Stimulated activated CD4-positive, alpha-beta T cell treated with anti-CD3 and anti-CD28 coated beads, Interleukin-12 subunit alpha, Interleukin-12 subunit beta, amount 100 ng/mL, for 24 hours (primary cell): ENCODE measurements around the gene PCSK6.
"Not testable (repeated sequence)": the region's sequence is repeated elsewhere in the genome, so short reads cannot be mapped to it uniquely, and the experiment has no call there.

Experiments used
- DNase-seq, 2 experiments: peaks; one replicate each; pipeline ENCODE4 v3.0.0-alpha.2; 2020; ENCODE audit warnings: low read depth in 2 of 2

PCSK6 gene

DNA sequence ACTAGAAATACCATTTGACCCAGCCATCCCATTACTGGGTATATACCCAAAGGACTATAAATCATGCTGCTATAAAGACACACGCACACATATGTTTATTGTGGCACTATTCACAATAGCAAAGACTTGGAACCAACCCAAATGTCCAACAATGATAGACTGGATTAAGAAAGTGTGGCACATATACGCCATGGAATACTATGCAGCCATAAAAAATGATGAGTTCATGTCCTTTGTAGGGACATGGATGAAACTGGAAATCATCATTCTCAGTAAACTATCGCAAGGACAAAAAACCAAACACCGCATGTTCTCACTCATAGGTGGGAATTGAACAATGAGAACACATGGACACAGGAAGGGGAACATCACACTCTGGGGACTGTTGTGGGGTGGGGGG is 86.6 kb downstream of the PCSK6 start:
- not testable (repeated sequence) for DNase-seq

DNA sequence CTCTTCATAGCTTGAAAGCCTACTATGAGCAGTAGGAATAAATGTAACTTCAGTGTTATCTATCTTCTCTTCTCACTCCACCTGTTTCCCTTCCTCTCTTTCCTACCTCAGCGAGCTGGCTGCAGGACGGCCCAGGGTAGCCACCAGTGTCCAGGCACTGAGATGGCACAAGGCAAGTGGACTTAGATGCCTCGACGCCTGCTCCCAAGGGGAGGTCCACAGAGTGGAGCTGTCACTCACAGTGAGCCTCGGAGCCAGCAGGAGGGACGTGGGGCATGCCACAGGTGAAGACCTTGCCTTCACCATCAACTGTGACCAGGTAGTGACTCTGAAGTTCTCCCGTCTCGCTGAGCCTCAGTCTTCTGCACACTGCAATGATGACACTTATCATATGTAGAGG is 88.2 kb downstream of the PCSK6 start:
- DNase-seq = no peak

DNA sequence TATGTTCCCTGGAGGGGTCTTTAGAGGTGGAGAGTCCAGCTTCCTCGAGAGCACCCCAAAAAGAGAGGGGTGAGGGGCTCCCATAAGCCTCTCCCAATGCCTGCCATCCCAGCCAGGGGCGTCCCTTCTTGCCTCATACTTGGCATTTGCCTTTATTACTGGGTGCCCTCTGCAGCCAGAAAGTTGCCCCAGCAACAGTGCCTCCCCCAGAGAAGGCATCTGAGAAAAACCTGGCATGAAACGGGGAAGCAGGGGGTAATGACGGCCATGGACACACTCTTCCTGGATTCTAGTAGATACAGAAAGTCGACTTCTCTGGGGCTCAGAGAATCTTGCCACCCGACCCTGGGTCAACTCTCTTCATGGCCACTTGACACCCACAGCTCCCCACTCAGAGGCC is 90.1 kb downstream of the PCSK6 start:
- no peak for DNase-seq

DNA sequence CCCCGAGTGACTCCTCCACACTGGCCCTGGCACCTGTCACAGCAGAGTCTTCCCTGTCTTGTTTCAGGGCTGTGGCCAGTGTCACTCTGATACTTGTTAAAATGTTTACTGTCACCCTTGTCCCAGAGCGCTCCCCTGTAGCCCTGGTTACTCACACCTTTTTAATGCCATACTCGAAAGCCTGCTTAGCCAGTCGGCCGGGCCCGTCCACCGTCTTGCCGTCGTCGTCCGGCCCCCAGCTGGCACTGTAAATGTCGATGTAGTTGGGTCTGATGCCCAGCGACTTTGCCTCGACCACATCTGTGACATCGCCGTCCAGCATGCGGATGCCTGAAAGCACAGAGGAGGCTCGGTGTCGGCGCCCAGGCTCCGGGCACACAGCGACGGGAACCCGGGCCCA is 91.3 kb downstream of the PCSK6 start:
- DNase-seq = no peak

DNA sequence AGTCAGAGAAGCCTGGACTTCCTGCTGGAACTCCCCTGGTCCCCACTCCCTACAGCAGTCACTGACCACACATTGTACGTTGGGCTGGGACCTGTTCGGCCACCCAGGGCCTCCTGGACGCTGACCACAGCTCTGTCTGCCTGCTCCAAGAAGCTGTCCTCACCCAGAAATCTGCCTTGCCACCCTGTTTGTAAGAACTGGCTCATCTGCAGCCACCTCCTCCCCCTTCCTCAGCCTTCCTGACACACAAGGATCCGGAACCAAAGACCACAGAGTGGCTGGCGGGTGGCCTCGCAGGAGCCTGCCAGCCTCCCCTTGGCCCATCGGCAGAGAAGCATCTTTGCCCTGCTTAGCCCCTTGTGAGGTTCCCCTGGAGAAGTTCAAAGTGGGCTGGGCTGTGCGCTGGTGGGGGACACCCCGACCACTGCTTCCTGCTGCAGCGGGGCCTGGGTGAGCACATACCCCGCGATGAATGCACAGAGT is 91.9 kb downstream of the PCSK6 start:
- no peak for DNase-seq

DNA sequence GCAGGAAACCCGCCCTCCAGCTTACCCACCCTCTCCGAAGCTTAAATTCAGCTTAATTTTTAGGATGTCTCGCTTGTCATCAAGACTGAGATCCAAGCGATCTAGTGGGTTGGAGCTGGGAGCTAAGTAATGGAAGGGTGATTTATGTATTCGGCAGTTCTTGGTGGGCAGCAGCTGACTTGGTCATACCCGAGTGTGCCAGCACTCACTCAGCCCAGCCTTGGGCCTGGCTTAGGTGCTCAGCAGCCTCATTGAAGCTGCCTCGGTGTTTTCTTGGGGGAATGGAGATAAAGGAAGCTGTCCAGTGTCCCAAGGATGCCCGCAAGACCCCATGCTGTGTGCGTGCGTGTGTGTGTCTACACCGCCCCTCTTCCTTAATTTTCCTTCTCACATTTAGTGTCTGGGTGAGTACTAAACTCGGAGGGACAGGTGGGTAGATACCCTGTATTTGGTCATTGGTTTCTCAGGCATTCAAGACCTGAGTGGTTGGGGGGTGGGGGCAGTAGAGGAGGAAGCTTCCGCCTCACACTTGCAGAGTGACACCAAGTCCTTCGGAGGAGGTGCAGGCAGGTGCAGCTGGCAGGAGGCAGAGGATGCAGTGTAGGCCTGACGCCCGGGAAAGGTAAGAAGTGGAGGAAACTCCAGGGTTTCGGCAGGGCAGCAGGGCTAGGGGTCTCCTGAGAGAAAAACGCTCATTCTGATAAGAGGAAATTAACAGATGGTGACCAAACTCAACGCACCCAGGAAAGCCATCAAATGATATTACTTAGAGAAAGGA is 92.8 kb downstream of the PCSK6 start:
- no peak for DNase-seq

DNA sequence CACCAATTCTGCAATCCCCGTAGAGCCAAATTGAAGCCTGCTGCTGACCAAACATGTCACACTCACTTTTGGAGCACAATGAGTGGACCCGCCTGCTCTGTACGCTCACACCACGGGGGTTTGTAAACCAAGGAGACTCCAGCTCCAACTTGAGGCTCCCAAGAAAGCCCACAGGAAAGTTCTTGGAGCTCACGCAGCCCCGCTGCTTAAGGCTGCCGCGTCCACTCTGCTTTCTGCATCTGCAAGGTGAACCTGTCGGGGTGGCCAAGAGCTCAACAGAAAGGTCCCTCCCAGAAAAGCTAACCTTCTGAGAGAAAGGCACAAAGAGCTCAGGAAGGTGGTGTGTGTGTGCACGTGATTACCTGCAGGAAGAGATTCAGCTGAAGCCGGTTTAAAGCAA is 94.9 kb downstream of the PCSK6 start:
- no peak for DNase-seq

DNA sequence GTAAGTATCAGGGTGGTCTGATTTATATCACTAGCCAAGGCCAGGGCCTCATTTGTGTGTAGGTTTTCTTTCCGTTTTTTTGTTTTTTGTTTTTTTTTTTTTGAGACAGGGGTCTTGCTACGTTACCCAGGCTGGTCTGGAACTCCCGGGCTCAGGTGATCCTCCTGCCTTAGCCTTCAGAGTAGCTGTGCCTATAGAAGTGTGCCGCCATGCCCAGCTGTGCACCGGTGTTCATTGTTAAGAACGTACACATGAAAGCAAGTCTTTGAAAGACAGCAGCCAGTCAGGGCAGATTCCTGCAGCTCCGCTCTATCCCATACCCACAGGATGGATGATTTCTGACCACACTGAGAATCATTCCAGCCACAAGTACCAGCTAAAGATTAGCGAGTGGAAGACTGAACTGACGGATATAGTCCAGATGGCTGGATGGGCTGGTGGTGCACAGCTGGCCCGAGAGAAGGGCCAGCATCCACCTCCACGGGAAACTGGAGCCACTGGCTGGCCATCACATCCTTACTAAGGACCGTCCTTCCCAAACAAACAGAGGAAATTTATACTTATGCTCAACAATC is 95.4 kb downstream of the PCSK6 start:
- no peak for DNase-seq

DNA sequence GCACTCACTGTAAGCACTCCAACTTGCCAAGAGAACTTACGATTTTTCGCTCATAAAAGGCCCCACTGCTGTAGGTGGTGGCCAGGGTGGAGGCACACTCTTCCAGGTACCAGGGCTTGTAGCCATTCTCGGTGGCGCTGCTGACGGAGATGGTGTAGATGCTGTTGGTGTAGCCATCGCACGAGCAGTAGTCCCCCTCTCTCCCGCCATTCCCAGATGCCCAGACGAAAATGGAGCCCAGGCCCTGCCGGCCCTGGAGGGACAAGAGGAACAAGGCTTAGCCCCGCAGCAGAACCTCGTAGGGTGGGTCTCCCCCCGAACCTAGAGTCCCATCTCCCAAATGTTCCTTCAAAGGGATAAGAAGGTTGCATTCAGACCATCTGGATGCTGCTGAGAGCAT is 96.3 kb downstream of the PCSK6 start:
- DNase-seq = no peak

DNA sequence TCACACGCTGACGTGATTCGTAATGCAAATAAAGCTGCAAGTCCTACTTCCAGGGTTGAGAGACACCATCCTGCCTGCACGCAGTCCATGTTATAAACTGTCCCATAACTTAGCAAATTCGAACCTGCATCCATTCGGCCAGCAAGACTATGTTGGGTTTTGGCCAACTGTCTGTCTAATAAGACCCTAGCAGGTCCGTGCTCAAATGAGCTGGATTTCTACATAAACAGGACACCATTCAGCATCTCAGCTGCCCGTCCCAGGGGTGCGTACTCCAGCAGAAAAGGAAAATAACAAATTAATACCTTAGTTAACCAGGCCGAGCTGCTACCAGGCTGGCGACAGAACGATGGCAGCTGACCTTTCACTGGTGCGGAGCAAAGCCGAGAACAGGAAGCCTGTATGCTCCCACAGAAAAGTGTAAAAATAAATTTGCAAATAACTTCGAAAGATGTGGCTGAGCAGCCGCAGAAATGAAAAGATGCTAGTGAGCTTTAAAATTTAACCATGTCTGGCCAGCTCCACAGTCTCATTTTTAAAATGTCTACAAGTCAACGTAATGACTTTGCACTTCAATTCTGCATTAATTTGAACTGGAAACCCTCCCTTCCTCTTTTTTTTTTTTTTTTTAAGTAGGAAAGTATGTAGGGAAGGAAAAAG is 97.4 kb downstream of the PCSK6 start:
- DNase-seq = no peak

DNA sequence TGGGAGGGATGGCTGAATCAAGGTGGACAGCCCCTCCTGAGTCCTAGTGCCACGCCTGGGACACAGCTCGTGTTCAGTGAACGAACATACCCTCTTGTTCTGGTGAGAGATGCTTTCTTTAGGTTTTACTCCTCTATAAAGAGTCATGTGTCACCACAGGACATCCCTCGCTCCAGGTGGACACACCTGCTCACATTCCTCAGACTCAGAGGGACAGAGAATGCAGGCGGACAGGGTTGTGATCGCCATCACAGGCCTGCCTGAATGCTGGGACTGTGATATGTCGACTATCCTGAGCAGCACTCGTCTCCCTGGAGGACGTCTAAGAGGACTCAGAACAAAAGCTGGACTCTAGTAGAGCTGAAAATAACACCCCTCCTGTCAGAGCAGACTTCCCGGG is 98.1 kb downstream of the PCSK6 start:
- DNase-seq = no peak

DNA sequence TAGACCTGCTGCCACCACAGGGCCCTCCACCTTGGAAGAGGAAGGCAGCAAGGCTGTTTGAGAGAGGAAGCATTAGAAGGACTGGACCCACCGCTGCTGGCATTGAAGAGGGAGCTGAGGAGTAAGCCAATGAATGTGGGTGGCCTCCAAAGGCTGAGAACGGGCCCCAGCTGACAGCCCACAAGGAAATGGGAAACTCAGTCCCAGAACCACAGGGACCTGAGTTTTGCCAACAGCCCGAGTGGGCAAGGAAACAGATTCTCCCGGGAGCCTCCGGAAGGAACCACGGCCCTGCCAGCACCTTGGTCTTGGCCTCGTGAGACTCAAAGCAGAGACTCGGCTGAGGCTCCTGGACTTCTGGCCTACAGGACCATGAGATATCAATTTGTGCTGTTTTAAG is 99.0 kb downstream of the PCSK6 start:
- DNase-seq = no peak

DNA sequence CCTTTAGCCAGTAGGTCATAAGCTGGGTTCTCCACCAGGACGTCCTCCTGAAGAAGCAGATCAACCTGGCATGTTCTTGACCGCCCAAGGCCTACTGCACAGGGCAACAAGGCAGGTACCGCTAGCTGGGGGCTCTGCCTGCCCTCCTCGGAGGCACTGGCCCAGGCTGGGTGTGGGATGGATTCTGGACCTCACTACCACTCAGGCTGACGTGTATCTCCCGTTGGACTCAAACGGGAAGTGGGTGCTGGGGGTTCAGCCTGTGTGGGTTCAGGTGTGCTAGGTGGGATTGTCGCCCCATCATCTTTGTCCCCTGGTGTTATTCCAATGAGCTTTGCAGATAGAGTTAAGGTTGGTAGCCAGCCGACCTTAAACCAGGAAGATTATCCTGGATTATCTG is 99.4 kb downstream of the PCSK6 start:
- DNase-seq = no peak

DNA sequence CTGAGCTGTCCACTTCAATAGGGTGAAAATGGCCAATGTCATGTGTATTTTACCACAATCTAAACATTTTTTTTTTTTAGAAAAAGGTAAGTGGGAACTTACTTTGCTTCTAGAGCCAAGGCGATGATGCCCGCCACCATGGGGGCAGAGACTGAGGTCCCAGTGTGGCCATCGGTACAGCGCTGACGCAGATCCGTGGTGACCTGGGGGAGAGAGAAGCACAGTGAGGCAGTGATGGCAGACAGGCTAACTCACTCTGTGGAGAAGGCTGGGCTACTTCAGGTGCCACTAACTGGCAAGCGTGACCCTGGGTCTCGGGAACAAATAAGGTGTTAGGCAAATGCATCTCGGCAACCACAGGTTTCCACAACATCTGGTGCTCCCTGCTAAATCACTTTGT is 100.1 kb downstream of the PCSK6 start:
- no peak for DNase-seq

DNA sequence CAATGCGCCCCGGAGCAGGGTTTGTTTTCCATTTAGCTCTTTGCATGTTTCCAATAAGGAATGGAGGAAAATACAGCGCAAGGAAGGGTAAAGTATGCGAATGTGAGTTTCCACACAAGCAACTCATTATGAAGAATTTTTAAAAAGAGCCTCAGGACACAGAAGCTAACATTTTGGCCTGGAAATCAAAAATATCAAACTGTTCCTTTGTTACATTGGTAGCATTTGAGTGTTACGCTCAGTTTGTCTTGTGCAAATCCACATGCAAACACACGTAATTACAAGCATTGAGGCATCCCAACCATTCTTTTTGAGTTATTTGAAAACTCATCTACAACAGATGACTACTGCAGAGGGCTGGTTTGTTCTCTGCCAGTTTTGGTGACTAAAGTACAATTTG is 101.5 kb downstream of the PCSK6 start:
- DNase-seq = no peak

DNA sequence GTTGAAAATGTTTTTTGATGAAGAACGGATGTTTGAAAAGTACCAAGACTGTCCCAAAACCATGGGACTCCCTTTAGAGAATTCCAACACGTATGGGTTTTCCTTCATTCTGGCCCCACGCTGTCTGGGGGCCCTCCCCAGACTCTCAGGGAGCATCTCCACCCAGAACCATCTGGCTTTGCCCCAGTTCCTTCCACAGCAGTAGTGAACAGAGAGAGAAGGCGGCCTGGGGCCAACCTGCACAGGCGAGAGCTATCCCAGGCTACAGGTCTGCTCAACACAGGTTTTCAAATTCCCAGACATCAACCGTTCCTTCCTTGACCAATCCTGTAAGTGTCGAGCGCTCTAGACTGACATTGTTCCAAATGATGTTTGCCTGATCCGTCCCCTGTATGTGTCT is 101.9 kb downstream of the PCSK6 start:
- no peak for DNase-seq

DNA sequence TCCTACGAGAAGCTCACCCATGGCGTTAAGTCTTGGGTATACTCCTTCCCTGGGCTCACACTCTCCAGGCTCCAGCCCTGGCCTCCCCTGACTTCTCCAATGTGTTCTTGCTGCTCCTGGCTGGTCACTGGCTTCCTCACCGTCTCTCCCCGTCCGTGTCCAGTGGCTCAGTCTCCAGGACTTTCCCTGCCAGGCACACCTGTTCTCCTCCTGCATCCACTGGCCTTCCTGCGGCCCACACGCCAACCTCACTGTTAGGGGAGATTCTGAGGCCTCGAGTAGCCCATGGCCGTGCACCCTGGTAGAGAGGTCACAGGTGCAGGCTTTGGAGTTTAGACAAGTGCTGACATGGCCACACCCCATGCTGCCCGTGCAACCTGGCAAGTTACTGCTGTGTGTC is 102.5 kb downstream of the PCSK6 start:
- DNase-seq = no peak

DNA sequence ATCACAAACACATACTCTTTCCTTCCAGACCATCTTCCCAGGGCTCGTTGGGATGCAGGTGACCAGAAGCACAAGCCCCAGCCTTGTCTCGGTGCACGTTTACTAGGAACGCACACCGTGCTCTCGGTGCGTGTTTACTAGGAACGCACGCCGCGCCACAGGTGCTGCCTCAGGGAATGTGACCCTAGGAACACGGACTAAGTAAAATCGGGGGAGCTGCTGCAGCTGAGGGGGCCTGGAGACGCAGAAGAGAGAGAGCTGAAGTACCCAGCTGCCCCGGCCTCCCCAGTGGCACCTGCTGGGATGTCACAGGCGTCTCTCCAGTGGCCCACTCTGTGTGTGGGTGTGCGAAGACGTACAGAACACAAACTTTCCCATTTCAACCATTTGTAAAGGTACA is 103.5 kb downstream of the PCSK6 start:
- no peak for DNase-seq

DNA sequence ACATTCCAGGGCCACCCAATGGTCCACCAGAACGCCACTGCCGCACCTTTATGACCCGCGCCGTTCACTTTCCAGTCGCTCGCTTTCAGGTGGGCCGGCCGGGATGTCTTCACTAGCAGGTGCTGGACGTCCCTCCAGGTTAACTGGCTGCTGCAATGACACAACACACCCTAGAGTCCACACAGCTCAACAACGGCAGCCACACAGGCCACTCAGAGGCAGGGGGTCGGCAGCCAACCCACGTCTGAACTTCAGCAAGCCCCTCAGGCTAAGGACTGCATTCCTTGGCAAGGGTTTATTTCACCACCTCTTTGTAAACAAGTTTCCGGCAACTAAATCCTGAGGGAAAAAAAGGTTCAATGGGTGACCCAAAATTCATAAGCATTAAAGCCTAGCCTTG is 105.2 kb downstream of the PCSK6 start:
- no peak for DNase-seq

DNA sequence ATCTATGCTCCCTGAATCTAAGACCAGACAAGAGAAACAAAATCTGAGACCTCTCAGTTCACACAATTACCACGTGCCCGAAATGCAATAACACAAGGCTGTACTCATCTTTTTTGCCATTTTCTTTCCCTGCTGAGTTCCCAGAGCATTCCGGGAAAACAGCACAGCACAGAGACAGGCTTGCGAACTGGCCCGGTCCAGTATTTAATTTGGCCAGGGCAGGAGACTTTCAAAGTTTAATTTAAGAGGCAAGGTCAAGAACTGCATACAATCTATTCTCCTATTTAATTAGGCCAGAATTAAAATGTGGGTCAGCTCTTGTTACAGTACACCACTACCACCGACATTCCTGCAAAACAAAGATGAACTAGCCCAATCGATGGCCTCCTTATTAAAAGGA is 107.0 kb downstream of the PCSK6 start:
- DNase-seq = no peak

DNA sequence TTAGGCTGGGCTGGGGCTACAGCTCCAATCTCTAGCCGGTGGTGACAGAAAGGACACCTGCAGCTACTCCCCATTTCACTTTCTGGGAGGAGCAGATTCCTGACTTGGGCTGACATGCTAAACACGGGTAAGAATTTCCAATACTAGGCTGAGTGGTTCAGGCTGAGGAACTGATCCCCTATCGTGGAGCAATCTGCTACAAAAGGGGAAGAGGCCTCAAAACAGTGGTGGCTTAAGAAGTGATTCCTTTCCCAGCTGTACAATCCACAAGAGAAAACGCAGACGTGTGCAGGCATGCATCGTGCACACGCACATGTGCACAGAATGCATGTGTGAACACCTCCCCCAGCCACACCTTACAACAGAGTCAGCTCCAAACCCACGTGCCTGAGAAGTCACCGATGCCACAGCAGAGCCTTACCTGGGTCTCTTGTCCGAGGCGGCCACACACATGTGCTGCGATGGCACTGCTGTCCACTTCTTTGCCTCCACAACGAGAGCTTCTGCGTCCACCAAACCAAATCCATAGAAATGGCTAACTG is 107.8 kb downstream of the PCSK6 start:
- DNase-seq = no peak

DNA sequence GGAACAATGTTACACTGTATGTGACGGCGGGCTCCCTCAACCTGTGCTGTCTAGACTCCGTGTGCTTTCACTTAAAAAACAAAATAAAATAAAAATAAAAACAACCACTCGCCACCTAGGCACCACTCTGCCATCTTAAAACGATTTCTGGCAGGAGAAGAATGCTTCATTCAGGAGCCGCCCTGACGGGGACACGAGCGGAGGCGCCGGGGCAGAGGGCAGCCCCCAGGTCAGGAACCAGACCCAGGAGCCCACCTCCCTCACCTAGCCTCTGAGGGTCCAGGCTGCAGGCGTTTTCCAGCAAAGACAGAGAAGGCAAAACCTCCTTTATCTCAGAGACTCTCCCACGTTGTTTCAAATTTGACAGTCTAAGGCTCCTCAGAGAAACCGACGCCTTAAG is 109.4 kb downstream of the PCSK6 start:
- no peak for DNase-seq

DNA sequence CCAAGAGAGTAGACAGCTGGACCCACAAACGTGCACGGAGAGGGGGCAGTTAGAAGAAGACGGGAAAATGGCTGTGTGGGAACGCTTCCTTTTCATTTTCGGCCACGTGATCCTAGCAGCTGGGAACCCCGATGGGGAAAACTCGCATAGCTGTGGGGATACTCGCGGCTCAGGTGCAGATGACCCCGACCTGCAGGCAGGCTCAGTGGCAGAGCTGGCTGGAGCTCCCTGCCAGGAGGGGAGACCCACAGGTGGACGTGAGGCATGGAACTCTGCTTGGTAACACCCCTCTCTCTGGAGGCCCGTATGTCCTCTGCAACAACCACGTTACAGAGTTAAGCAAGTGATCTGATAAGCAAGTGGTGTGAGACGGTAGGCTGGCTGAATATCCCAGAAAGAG is 109.9 kb downstream of the PCSK6 start:
- no peak for DNase-seq
